Kidney epithelial cell (primary cell): Measurements from ENCODE around the gene CDK10. TPM values are rescaled to one million over a fixed set of nuclear protein-coding genes. Genes with fewer than 3 reads are reported as not detected.
"Not testable (repeated sequence)": the region's sequence is repeated elsewhere in the genome, so short reads cannot be mapped to it uniquely, and the experiment has no call there.

Experiments
- DNase-seq: peaks from one replicate; pipeline ENCODE4 v3.0.0-alpha.2; 2010; ENCODE audit warnings: low read depth
- H3K27me3 ChIP-seq: 2 replicates; pipeline ENCODE4 v1.6.0; 2011; ENCODE audit warnings: low read length; ENCODE audit not compliant: control insufficient read depth, insufficient read depth
- H3K36me3 ChIP-seq: 2 replicates; pipeline ENCODE4 v1.5.1; 2011; ENCODE audit warnings: low read length; ENCODE audit not compliant: control insufficient read depth, insufficient read depth
- H3K4me3 ChIP-seq: 2 replicates; pipeline ENCODE4 v1.5.1; 2011; ENCODE audit warnings: low read depth, mild to moderate bottlenecking, control low read depth, low read length
- total RNA-seq: library from RNA; depleted of rRNA; stranded (reverse); fragments of >200 nt; gene quantifications from 2 replicates; pipeline ENCODE4 v1.2.3, GENCODE V29; 2015
- TF ChIP-seq, protein P1 (sequence below): IDR thresholded peaks from 2 replicates; pipeline ENCODE4 v1.5.1; 2011; ENCODE audit warnings: mild to moderate bottlenecking, moderate library complexity, low read length, control low read depth, inconsistent platforms; ENCODE audit not compliant: insufficient read depth, poor library complexity, severe bottlenecking

Gene CDK10
- total RNA-seq, 1 donor from 2014 or later: 50.5 TPM

DNA sequence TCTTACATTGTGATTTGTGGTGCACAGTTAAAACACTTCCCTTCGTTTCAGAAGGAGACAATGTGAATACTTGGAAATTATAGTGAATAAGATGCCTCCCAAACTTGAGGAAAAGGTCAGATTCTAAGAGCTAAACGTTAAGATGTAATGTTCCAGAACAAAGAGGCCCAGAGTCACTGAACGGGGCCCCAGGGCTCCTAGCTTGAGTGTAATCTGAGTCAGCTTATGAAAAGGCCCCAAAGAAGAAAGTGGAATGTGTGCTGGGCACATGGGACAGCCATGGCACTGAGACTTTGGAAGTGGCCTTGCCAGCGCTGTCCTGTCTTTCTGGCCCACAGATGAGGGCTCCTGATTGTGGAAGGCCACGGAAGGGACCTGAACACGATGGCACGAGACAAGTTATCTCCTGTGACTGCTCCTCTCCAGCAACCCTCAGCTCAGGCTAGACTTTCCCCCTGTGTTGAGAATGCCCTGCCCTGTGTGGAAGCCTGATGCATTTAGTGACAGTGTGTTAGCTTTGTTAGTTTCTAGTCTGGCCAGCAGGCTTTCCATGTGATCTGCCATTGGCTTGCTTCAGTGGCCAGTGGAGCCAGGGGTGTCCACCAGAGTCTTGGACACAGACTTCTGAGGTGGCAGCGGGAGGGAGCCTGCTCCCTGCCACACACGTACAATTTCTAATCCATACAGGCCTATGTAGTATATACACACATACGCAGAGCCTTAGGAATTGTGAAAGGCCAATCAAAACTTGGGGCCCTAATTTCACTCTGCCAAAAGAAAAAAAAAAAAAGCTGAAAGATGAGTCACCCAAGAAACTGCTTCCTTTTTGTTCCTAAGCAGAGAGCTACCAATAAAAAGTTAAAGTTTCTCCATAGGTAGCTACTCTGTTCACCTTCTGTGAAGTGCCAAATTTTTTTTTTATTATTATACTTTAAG, 15.7 kb upstream of the CDK10 start:
- H3K36me3 ChIP-seq: no peaks in the 10 kb centered on the region
- H3K4me3 ChIP-seq: no peak overlapping the region
- TF ChIP-seq, protein P1, sequence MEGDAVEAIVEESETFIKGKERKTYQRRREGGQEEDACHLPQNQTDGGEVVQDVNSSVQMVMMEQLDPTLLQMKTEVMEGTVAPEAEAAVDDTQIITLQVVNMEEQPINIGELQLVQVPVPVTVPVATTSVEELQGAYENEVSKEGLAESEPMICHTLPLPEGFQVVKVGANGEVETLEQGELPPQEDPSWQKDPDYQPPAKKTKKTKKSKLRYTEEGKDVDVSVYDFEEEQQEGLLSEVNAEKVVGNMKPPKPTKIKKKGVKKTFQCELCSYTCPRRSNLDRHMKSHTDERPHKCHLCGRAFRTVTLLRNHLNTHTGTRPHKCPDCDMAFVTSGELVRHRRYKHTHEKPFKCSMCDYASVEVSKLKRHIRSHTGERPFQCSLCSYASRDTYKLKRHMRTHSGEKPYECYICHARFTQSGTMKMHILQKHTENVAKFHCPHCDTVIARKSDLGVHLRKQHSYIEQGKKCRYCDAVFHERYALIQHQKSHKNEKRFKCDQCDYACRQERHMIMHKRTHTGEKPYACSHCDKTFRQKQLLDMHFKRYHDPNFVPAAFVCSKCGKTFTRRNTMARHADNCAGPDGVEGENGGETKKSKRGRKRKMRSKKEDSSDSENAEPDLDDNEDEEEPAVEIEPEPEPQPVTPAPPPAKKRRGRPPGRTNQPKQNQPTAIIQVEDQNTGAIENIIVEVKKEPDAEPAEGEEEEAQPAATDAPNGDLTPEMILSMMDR: no peak
- H3K27me3 ChIP-seq: no peaks in the 10 kb centered on the region
- no peak for DNase-seq

DNA sequence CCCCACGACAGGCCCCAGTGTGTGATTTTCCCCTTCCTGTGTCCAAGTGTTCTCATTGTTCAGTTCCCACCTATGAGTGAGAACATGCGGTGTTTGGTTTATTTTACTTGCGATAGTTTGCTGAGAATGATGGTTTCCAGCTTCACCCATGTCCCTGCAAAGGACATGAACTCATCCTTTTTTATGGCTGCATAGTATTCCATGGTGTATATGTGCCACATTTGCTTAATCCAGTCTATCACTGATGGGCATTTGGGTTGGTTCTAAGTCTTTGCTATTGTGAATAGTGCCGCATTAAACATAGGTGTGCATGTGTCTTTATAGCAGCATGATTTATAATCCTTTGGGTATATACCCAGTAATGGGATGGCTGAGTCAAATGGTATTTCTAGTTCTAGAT, 14.9 kb upstream of the CDK10 start:
- H3K27me3 ChIP-seq, H3K4me3 ChIP-seq, DNase-seq, H3K36me3 ChIP-seq: not testable (repeated sequence)

DNA sequence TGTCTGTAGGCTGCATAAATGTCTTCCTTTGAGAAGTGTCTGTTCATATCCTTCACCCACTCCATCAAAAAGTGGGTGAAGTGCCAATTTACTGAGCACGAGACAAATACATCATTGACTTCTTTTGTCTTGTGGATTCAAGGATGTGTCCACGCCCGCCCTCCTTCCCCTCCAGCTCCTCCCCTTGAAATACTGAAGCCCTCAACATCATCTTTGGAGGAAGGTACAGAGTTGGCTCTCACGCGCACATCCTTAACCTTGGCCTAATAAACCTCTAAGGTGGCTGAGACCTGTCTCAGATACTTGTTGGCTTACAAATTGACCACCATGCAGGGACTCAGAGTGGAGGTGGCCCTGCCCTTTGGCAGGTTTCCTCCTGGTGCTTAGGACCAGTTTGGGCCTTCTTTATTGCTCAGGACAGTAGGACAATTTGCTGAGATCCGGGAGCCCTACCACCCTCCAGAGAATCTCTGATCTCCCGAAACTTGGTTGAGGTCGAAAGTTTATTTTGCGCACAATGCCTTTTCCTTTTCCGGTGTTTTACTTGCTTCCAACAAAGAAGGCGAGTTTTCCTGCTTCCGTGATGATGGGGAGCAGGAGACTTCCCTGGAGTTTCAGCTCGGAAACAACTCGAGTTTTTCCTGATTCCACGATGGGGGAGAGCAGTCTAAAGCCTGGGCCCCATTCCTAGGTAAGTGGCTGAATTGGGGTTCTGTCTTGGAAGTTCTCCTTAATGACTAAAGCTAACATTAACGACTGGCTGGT, 14.1 kb upstream of the CDK10 start:
- no peaks in the 10 kb centered on the region for H3K36me3 ChIP-seq

DNA sequence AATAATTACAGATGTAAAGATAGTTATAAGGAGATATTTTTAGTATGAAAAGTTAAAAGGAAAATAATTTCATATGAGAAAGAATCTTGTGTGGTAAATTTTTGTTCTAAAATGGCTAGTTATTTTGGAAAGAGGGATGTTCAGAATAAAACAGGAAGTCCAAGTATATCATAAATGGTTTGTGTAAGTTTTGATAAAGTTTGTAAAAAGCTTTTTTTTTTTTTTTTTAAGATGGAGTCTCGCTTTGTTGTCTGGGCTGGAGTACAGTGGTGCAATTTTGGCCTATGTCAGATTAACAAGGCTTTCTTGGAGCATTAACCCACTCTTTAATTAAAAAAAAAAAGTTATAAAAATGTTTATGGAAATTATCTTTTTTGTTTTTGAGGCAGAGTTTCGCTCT, 8.2 kb upstream of the CDK10 start:
- Histone ChIP-seq H3K4me3 (no peak overlapping the region), H3K27me3 (no peaks in the 10 kb centered on the region), H3K36me3 (no peaks in the 10 kb centered on the region)
- TF ChIP-seq, protein P1: no peak
- DNase-seq: no peak

More for the DNA sequence above, 14.1 kb upstream of the CDK10 start:
- Histone ChIP-seq H3K4me3 (no peak overlapping the region), H3K27me3 (no peaks in the 10 kb centered on the region)
- no peak for DNase-seq
- TF ChIP-seq, protein P1: no peak

DNA sequence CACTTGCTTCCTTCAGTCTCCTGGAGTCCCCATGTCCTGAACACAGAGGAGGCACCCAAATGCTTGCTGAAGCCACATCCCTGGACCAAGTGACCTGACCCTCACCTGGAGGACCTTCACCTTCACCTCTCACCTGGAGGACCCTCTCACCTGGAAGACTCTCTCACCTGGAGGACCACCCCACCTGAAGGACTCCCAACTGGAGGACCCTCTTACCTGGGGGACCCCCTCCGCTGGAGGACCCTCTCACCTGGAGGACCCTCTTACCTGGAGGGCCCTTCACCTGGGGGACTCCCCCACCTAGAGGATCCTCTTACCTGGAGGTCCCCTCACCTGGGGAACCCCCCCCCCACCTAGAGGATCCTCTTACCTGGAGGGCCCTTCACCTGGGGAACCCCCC, 573 bp upstream of the CDK10 start:
- Histone ChIP-seq H3K4me3 (no peak overlapping the region), H3K27me3 (no peaks in the 10 kb centered on the region), H3K36me3 (no peaks in the 10 kb centered on the region)
- DNase-seq: no peak
- TF ChIP-seq, protein P1: no peak
